ENCODE measurements around the gene POLR2B.

DNA sequence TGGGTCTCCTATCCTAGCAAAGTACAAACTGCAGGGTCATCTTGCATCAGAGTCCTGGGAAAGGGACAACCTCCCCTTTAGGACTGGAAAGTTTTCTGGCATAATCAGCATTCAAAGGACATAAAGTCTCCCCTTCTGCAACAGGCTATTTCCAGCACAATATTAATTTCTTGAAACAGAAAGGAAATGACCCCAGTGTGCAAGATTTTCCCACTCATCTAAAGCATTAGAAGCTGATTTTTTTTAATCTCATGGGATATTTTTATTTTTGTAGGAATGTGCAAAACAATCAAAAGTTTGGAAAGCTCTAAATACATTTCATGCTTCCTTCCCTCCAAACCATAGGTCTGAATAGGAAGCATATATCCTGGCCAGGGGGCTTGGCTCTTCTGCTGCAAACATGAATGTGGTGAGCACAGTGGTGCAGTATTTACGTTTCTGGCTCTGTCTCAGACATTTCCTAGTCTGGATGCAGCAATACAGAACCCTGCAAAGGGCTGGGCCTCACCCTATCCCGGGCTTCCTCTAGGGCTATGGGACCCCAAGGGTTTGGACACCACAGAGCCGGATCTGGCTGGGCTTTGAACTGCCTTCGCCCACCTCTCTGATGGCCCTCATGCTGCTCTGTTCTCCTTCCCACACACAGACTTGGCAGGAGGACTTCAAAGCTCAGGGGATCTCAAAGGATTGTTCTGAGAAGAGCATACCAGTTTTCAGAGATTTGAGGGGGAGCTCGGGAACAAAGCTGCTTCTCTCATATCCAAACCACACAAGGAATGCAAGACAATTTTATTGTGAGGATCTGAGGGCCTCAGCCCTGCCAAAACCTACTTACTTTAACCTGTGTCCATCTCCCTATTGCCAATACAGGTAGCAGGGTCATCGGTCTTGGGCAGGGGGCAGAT lies 64.9 kb downstream of the POLR2B start:
- TF ChIP-seq, protein P1, sequence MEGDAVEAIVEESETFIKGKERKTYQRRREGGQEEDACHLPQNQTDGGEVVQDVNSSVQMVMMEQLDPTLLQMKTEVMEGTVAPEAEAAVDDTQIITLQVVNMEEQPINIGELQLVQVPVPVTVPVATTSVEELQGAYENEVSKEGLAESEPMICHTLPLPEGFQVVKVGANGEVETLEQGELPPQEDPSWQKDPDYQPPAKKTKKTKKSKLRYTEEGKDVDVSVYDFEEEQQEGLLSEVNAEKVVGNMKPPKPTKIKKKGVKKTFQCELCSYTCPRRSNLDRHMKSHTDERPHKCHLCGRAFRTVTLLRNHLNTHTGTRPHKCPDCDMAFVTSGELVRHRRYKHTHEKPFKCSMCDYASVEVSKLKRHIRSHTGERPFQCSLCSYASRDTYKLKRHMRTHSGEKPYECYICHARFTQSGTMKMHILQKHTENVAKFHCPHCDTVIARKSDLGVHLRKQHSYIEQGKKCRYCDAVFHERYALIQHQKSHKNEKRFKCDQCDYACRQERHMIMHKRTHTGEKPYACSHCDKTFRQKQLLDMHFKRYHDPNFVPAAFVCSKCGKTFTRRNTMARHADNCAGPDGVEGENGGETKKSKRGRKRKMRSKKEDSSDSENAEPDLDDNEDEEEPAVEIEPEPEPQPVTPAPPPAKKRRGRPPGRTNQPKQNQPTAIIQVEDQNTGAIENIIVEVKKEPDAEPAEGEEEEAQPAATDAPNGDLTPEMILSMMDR (conservative IDR thresholded peaks at IDR 0.05 in 1 of 2, IDR thresholded peaks at IDR 0.05 in 1 of 2; ENCODE audit: extremely low read depth in 1 of 2, insufficient read depth in 1 of 2, low read depth in 1 of 2, low read length in 2 of 2), result no peak
- no peak for TF ChIP-seq EZH2 (IDR thresholded peaks at IDR 0.05; ENCODE audit: borderline replicate concordance, low read length)
